GM23248 (cell line): ENCODE data around the gene WSB2.

Experiments
- EZH2 ChIP-seq: fragments of 200-600 bp; sonication (generic); IDR thresholded peaks from 2 replicates; pipeline ENCODE4 v1.6.1; 2018; ENCODE audit warnings: antibody characterized with exemption, mild to moderate bottlenecking; ENCODE audit not compliant: insufficient read depth, poor library complexity, severe bottlenecking
- EZH2phosphoT487 ChIP-seq: fragments of 200-600 bp; sonication (generic); IDR thresholded peaks from 2 replicates; pipeline ENCODE4 v1.6.1; 2018; ENCODE audit warnings: antibody characterized with exemption, moderate library complexity, mild to moderate bottlenecking, low read depth; ENCODE audit not compliant: insufficient read depth

- no peak for TF ChIP-seq EZH2
- no peak for TF ChIP-seq EZH2phosphoT487
Measured at GRCh38 chr12:118103601-118104382, 42.8 kb upstream of the WSB2 start, which contains the start of gene VSIG10.
